GM15510 (cell line): ENCODE results near the gene PID1.

Experiments used
- POLR2A ChIP-seq: IDR thresholded peaks from 3 replicates; pipeline ENCODE4 v1.6.1; 2011; ENCODE audit warnings: borderline replicate concordance; ENCODE audit not compliant: insufficient read length; ENCODE audit errors: extremely low read depth

Gene PID1

GRCh38 chr2:229133155-229133772, 137.8 kb downstream of the PID1 start:
- TF ChIP-seq POLR2A, result no peak

- no peak for TF ChIP-seq POLR2A
Measured at GRCh38 chr2:229132236-229132635, 138.9 kb downstream of the PID1 start.

GRCh38 chr2:229130522-229130921, 140.6 kb downstream of the PID1 start:
- TF ChIP-seq POLR2A, result no peak

GRCh38 chr2:229129738-229130371, 141.2 kb downstream of the PID1 start:
- no peak for TF ChIP-seq POLR2A

- no peak for TF ChIP-seq POLR2A
Measured at GRCh38 chr2:229127471-229127870, 143.6 kb downstream of the PID1 start.

GRCh38 chr2:229126066-229126465, 145.0 kb downstream of the PID1 start:
- TF ChIP-seq POLR2A, result no peak

GRCh38 chr2:229124136-229124535, 147.0 kb downstream of the PID1 start:
- TF ChIP-seq POLR2A, result no peak

- no peak for TF ChIP-seq POLR2A
Measured at GRCh38 chr2:229118927-229119326, 152.2 kb downstream of the PID1 start.

GRCh38 chr2:229118336-229118735, 152.8 kb downstream of the PID1 start:
- TF ChIP-seq POLR2A, result no peak

GRCh38 chr2:229111744-229112143, 159.3 kb downstream of the PID1 start:
- TF ChIP-seq POLR2A, result no peak

GRCh38 chr2:229109195-229109594, 161.9 kb downstream of the PID1 start:
- TF ChIP-seq POLR2A, result no peak

GRCh38 chr2:229107601-229108000, 163.5 kb downstream of the PID1 start:
- TF ChIP-seq POLR2A, result no peak

GRCh38 chr2:229104974-229105387, 166.1 kb downstream of the PID1 start:
- TF ChIP-seq POLR2A, result no peak

- TF ChIP-seq POLR2A, result no peak
Measured at GRCh38 chr2:229104025-229104424, 167.1 kb downstream of the PID1 start.

- no peak for TF ChIP-seq POLR2A
Measured at GRCh38 chr2:229101314-229101713, 169.8 kb downstream of the PID1 start.

- no peak for TF ChIP-seq POLR2A
Measured at GRCh38 chr2:229099231-229099630, 171.9 kb downstream of the PID1 start.
